ENCODE results near the gene C17orf67.

Gene C17orf67

GRCh38 chr17:56782338-56782737, 51.4 kb downstream of the C17orf67 start:
- no peak for DNase-seq (ENCODE audit: low read depth)
- no peak overlapping the region for H3K4me3 ChIP-seq (ENCODE audit: control insufficient read depth, low read depth, low read length)
- no peak for TF ChIP-seq CTCF (IDR thresholded peaks at IDR 0.05; ENCODE audit: control insufficient read depth, insufficient read depth, low read depth, low read length, missing control alignments)

- no peak for DNase-seq (ENCODE audit: low read depth)
- no peak for TF ChIP-seq CTCF (IDR thresholded peaks at IDR 0.05; ENCODE audit: control insufficient read depth, insufficient read depth, low read depth, low read length, missing control alignments)
- H3K4me3 ChIP-seq (ENCODE audit: control insufficient read depth, low read depth, low read length): no peak overlapping the region
These were observed 51.8 kb downstream of the C17orf67 start for GRCh38 chr17:56781906-56782305.

DNA sequence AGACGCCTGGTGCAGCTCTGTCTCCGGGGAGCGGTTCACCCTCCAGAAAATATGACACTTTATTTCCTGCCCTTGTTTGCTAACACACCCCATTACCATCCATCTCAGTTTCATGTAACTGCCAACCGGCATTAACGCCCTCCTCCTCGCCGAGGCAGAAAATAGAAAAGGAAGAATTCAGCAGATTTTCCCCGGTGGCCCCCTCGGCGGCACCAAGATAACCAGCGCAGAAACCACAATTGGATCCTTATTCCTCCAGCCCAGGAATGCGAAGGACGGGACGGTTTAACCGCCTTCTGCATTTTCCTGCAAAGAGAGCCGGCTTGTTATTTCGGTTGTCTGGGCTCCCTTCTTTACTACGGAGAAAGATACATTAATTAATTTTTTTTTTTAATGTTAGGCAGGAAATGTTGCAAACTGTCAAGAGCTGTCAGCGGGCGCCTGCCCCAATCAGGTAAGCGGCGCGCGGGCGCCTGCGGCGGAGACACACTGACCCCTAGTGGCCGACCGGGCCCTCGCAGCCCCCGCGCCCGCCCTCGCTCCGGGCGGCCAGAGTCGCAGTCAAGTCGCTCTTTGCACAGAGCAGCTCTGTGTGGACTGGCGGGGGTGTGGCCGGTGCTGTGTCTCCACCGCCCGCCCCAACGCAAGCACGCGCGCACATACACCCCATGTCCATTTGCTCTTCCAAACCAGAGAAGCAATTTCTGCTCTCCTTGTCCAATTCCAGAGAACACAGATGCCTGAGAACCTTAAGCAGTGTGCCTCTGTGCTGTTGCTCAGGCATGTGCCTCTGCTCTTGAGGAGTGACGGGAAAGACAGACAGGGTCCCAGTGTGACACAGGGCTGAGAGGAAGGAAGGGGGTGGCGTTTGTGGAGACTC, 53.6 kb downstream of the C17orf67 start:
- DNase-seq (ENCODE audit: low read depth): no peak
- peak overlapping the region; percentile 31 for H3K4me3 ChIP-seq (ENCODE audit: control insufficient read depth, low read depth, low read length)
- TF ChIP-seq CTCF (IDR thresholded peaks at IDR 0.05; ENCODE audit: control insufficient read depth, insufficient read depth, low read depth, low read length, missing control alignments): peak; percentile 77

DNA sequence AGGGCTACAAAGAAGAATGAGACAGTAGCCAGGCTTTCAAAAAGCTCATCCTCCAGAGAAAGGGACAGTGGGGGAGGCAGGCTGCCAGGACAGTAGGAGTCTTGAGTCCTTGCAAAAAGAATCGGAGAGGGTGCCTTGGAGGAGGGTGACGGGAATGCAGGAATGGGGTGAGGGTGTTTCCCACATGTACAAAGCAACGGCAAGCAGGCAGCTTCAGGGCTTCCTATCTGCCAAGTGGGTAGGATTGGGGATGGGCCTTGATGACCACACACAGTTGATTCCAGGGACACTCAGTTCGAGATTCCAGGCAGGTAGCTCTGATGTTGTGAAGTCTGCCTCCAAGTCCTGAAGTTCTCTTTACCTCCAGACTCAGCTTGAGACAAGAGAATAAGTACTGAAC, 54.4 kb downstream of the C17orf67 start:
- no peak overlapping the region for H3K4me3 ChIP-seq (ENCODE audit: control insufficient read depth, low read depth, low read length)
- no peak for TF ChIP-seq CTCF (IDR thresholded peaks at IDR 0.05; ENCODE audit: control insufficient read depth, insufficient read depth, low read depth, low read length, missing control alignments)
- no peak for DNase-seq (ENCODE audit: low read depth)

DNA sequence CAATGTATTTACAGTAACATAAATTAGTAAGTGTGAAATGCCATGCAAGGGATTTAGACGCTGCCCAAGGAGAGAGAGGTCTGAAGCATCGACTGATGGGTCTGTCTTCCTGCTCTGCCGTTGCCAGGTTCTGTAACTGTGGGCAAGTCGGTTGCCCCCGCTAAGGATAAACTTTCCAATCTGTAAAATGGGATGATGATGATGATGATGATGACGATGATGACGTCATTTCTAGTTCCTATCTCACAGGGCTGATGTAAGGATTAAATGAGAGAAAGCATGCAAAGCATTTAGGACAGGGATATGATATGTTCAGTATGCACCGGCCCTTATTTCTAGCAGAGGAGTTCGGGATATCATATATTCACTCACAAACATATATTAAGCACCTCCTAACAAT, 54.8 kb downstream of the C17orf67 start:
- TF ChIP-seq CTCF (IDR thresholded peaks at IDR 0.05; ENCODE audit: control insufficient read depth, insufficient read depth, low read depth, low read length, missing control alignments): no peak
- DNase-seq (ENCODE audit: low read depth): no peak
- no peak overlapping the region for H3K4me3 ChIP-seq (ENCODE audit: control insufficient read depth, low read depth, low read length)

GRCh38 chr17:56777859-56778258, 55.9 kb downstream of the C17orf67 start:
- no peak for TF ChIP-seq CTCF (IDR thresholded peaks at IDR 0.05; ENCODE audit: control insufficient read depth, insufficient read depth, low read depth, low read length, missing control alignments)
- no peak overlapping the region for H3K4me3 ChIP-seq (ENCODE audit: control insufficient read depth, low read depth, low read length)
- no peak for DNase-seq (ENCODE audit: low read depth)

Measured in AG09309 (cell line).